IMR-90 (cell line): ENCODE results near the gene AQP4. TPM values are rescaled to one million over a fixed set of nuclear protein-coding genes. Genes with fewer than 3 reads are reported as not detected.

Experiments
- ATAC-seq: fragments of 200-7000 bp; cut with Tn5 transposase; 2 replicates; pipeline ENCODE4 v1.9.1; 2020; ENCODE audit warnings: low read depth, mild to moderate bottlenecking, moderate library complexity
- BruUV-seq: library from RNA; stranded (reverse); fragments of 400-500 nt; replicated peaks from 2 replicates; lab custom pipeline; 2021; lab: Mats Ljungman, UMichigan
- CTCF ChIA-PET: fragments of 300-600 bp; formaldehyde crosslinking; extraction: SDS; loops from one replicate; lab custom pipeline; 2021; ENCODE audit warnings: antibody characterized with exemption; lab: Yijun Ruan, JAX
- POLR2A ChIA-PET: fragments of 300-600 bp; sonication (Branson Sonifier 250); formaldehyde crosslinking; loops from one replicate; lab custom pipeline; 2022; ENCODE audit warnings: antibody characterized with exemption; ENCODE audit not compliant: unreplicated experiment; lab: Charles Lee
- DNase-seq: peaks from one replicate; pipeline ENCODE4 v3.0.0; 2013
- H2AFZ ChIP-seq: replicated peaks from 2 replicates; pipeline ENCODE3; 2013; ENCODE audit warnings: low read length, mild to moderate bottlenecking; ENCODE audit not compliant: poor library complexity
- H2AK5ac ChIP-seq: 2 replicates; pipeline ENCODE4 v1.6.1; 2013; ENCODE audit warnings: low read depth, low read length, inconsistent platforms
- H2AK9ac ChIP-seq: replicated peaks from 2 replicates; pipeline ENCODE3; 2013; ENCODE audit warnings: mild to moderate bottlenecking, low read depth, low read length, moderate library complexity; ENCODE audit not compliant: poor library complexity
- H2BK120ac ChIP-seq: 2 replicates; pipeline ENCODE4 v1.6.1; 2013; ENCODE audit warnings: low read depth, low read length, inconsistent platforms
- H2BK15ac ChIP-seq: 3 replicates; pipeline ENCODE4 v1.6.1; 2013; ENCODE audit warnings: low read depth, low read length, inconsistent platforms
- H2BK20ac ChIP-seq: 2 replicates; pipeline ENCODE4 v1.6.1; 2013; ENCODE audit warnings: low read depth, mild to moderate bottlenecking, inconsistent platforms, low read length, moderate library complexity
- H2BK5ac ChIP-seq: 2 replicates; pipeline ENCODE4 v1.6.1; 2013; ENCODE audit warnings: mild to moderate bottlenecking, low read depth, low read length, inconsistent platforms; ENCODE audit not compliant: poor library complexity, severe bottlenecking
- H3K14ac ChIP-seq: replicated peaks from 2 replicates; pipeline ENCODE4 v1.6.1; 2013; ENCODE audit warnings: low read depth, low read length, inconsistent platforms
- H3K18ac ChIP-seq: 2 replicates; pipeline ENCODE4 v1.6.1; 2013; ENCODE audit warnings: low read depth, low read length, control low read depth
- H3K23ac ChIP-seq: 2 replicates; pipeline ENCODE4 v1.6.1; 2013; ENCODE audit warnings: low read depth, low read length, inconsistent platforms
- H3K27ac ChIP-seq: 2 replicates; pipeline ENCODE4 v1.5.1; 2013; ENCODE audit warnings: mild to moderate bottlenecking, control low read depth, low read length; ENCODE audit not compliant: insufficient read depth
- H3K27me3 ChIP-seq: 2 replicates; pipeline ENCODE4 v1.6.1; 2013; ENCODE audit warnings: low read length; ENCODE audit not compliant: control insufficient read depth, insufficient read depth
- H3K36me3 ChIP-seq: 2 replicates; pipeline ENCODE4 v1.6.1; 2013; ENCODE audit warnings: low read length, mixed read lengths; ENCODE audit not compliant: control insufficient read depth, insufficient read depth
- H3K4ac ChIP-seq: 2 replicates; pipeline ENCODE4 v1.6.1; 2013; ENCODE audit warnings: low read depth, low read length, inconsistent platforms
- H3K4me1 ChIP-seq: 2 replicates; pipeline ENCODE4 v1.6.1; 2013; ENCODE audit warnings: low read length, mixed read lengths; ENCODE audit not compliant: control insufficient read depth, insufficient read depth
- H3K4me2 ChIP-seq: 2 replicates; pipeline ENCODE4 v1.6.1; 2013; ENCODE audit warnings: low read depth, mild to moderate bottlenecking, control low read depth, low read length, moderate library complexity
- H3K4me3 ChIP-seq: 2 replicates; pipeline ENCODE4 v1.5.1; 2013; ENCODE audit warnings: low read depth, mild to moderate bottlenecking, control low read depth, low read length, moderate library complexity; ENCODE audit not compliant: insufficient read depth
- H3K56ac ChIP-seq: 2 replicates; pipeline ENCODE4 v1.6.1; 2013; ENCODE audit warnings: low read length, inconsistent platforms; ENCODE audit not compliant: insufficient read depth; ENCODE audit errors: extremely low read depth
- H3K79me1 ChIP-seq, 2 experiments: 2 replicates each; pipeline ENCODE4 v1.6.1; 2013; ENCODE audit warnings: low read length in 2 of 2, inconsistent platforms in 1 of 2, low read depth in 1 of 2
- H3K9ac ChIP-seq: 2 replicates; pipeline ENCODE4 v1.6.1; 2013; ENCODE audit warnings: low read depth, low read length, control low read depth
- H3K9me1 ChIP-seq: 2 replicates; pipeline ENCODE4 v1.6.1; 2013; ENCODE audit warnings: low read length, inconsistent platforms; ENCODE audit not compliant: insufficient read depth
- H3K9me3 ChIP-seq: 2 replicates; pipeline ENCODE4 v1.6.1; 2013; ENCODE audit warnings: low read length; ENCODE audit not compliant: control insufficient read depth, insufficient read depth
- H4K20me1 ChIP-seq: 2 replicates; pipeline ENCODE4 v1.6.1; 2013; ENCODE audit warnings: low read length, inconsistent platforms; ENCODE audit not compliant: insufficient read depth
- H4K5ac ChIP-seq: 2 replicates; pipeline ENCODE4 v1.6.1; 2013; ENCODE audit warnings: mild to moderate bottlenecking, low read depth, low read length, control low read depth
- H4K8ac ChIP-seq, 2 experiments: 2 replicates each; pipeline ENCODE4 v1.6.1; 2013; ENCODE audit warnings: low read depth in 2 of 2, low read length in 2 of 2, control low read depth in 1 of 2, inconsistent platforms in 1 of 2
- H4K91ac ChIP-seq: 2 replicates; pipeline ENCODE4 v1.6.1; 2013; ENCODE audit warnings: low read depth, low read length, inconsistent platforms; ENCODE audit not compliant: insufficient read depth
- BHLHE40 ChIP-seq: fragments of 150-350 bp; IDR thresholded peaks from 2 replicates; pipeline ENCODE4 v1.6.1; 2016; ENCODE audit warnings: mild to moderate bottlenecking, low read depth, low read length
- CEBPB ChIP-seq: IDR thresholded peaks from 2 replicates; pipeline ENCODE4 v1.6.1; 2012; ENCODE audit warnings: low read depth, low read length, improper control_type of control experiment
- CHD1 ChIP-seq: IDR thresholded peaks from 2 replicates; pipeline ENCODE4 v1.6.1; 2012; ENCODE audit warnings: low read depth, low read length, improper control_type of control experiment
- CTCF ChIP-seq: conservative IDR thresholded peaks from 2 replicates; pipeline ENCODE4 v1.5.1; 2012; ENCODE audit warnings: mild to moderate bottlenecking, low read depth, low read length, improper control_type of control experiment
- FOS ChIP-seq: fragments of 150-350 bp; IDR thresholded peaks from 2 replicates; pipeline ENCODE4 v1.6.1; 2016; ENCODE audit warnings: low read depth, low read length
- MAFK ChIP-seq: IDR thresholded peaks from 2 replicates; pipeline ENCODE4 v1.6.1; 2012; ENCODE audit warnings: low read depth, low read length, improper control_type of control experiment
- MAZ ChIP-seq: IDR thresholded peaks from 2 replicates; pipeline ENCODE4 v1.6.1; 2012; ENCODE audit warnings: low read depth, mild to moderate bottlenecking, low read length, improper control_type of control experiment, moderate library complexity, borderline replicate concordance
- MXI1 ChIP-seq: IDR thresholded peaks from 2 replicates; pipeline ENCODE4 v1.6.1; 2012; ENCODE audit warnings: low read depth, mild to moderate bottlenecking, low read length, moderate library complexity, borderline replicate concordance
- NFE2L2 ChIP-seq: fragments of 150-350 bp; IDR thresholded peaks from 2 replicates; pipeline ENCODE4 v1.6.1; 2016; ENCODE audit warnings: low read depth, mild to moderate bottlenecking, low read length
- POLR2A ChIP-seq: IDR thresholded peaks from 2 replicates; pipeline ENCODE4 v1.6.1; 2012; ENCODE audit warnings: mild to moderate bottlenecking, low read depth, low read length
- RAD21 ChIP-seq: IDR thresholded peaks from 2 replicates; pipeline ENCODE4 v1.6.1; 2012; ENCODE audit warnings: low read length, improper control_type of control experiment
- RCOR1 ChIP-seq: IDR thresholded peaks from 2 replicates; pipeline ENCODE4 v1.6.1; 2012; ENCODE audit warnings: mild to moderate bottlenecking, low read length, improper control_type of control experiment; ENCODE audit not compliant: insufficient replicate concordance
- RFX5 ChIP-seq: IDR thresholded peaks from 2 replicates; pipeline ENCODE4 v1.8.0; 2012; ENCODE audit warnings: low read depth, mild to moderate bottlenecking, low read length, moderate library complexity
- SMC3 ChIP-seq: fragments of 150-350 bp; IDR thresholded peaks from 2 replicates; pipeline ENCODE4 v1.6.1; 2016; ENCODE audit warnings: low read depth, mild to moderate bottlenecking, antibody characterized with exemption, low read length, moderate library complexity
- WGBS, 2 experiments: methylation state at CpG; one replicate each; pipeline versions ENCODE4 v1.1.5 to v1.1.7; 2013; ENCODE audit warnings: missing lambda C conversion rate in 2 of 2; ENCODE audit not compliant: insufficient read length in 1 of 2; ENCODE audit errors: extremely low coverage in 2 of 2; 5-methylcytosine and 5-hydroxymethylcytosine counted together
- dilution Hi-C: fragments of 300-500 bp; cut with HindIII; formaldehyde crosslinking; loops from one replicate; pipeline ENCODE4 v1.14.3; 2018; ENCODE audit warnings: low sequenced_read_pairs; ENCODE audit not compliant: unreplicated experiment
- in situ Hi-C: fragments of 300-500 bp; cut with MboI; formaldehyde crosslinking; loops from 3 replicates; pipeline ENCODE4 v1.14.3; 2019; ENCODE audit warnings: low sequenced_read_pairs, inconsistent platforms, mixed read lengths
- intact Hi-C: fragments of 100-400 bp; cut with micrococcal nuclease; formaldehyde crosslinking; loops from 2 replicates; pipeline ENCODE4 v1.10.0; 2022
- polyA plus RNA-seq, 3 experiments: library from polyadenylated mRNA; depleted of rRNA; stranded (reverse); fragments of >200 nt; gene quantifications; 2 replicates each; pipeline ENCODE4 v1.2.3, GENCODE V29; 2012; ENCODE audit warnings: low replicate concordance in 1 of 3
- total RNA-seq: library from RNA; depleted of rRNA; stranded (reverse); fragments of >200 nt; gene quantifications from 2 replicates; pipeline ENCODE4 v1.2.3, GENCODE V29; 2012
- TF ChIP-seq, protein P1 (sequence below): fragments of 150-350 bp; IDR thresholded peaks from 2 replicates; pipeline ENCODE4 v1.6.1; 2017; ENCODE audit warnings: mild to moderate bottlenecking, antibody characterized with exemption, low read length, low read depth
- TF ChIP-seq, protein P2 (sequence below): fragments of 150-350 bp; IDR thresholded peaks from 2 replicates; pipeline ENCODE4 v1.6.1; 2016; ENCODE audit warnings: low read depth, mild to moderate bottlenecking, low read length, moderate library complexity, borderline replicate concordance

AQP4 gene
- total and polyA plus RNA-seq, 2 of the 4 experiments (the other 2 are of a cell fraction) = not detected

GRCh38 chr18:26827581-26827980, 37.9 kb downstream of the AQP4 start:
- no peaks in the 10 kb centered on the region for H3K79me1 ChIP-seq
- no peak for ATAC-seq
- H4K20me1 ChIP-seq = no peaks in the 10 kb centered on the region
- H2BK5ac ChIP-seq = no peak overlapping the region
- no peak overlapping the region for H4K8ac ChIP-seq
- no peak overlapping the region for H2AK9ac ChIP-seq
- H2AK5ac ChIP-seq = no peak overlapping the region
- H3K4ac ChIP-seq = no peak overlapping the region
- H3K4me3 ChIP-seq = no peak overlapping the region
- H2BK20ac ChIP-seq = no peak overlapping the region
- DNase-seq = no peak
- no peak overlapping the region for H4K5ac ChIP-seq
- no peak overlapping the region for H3K18ac ChIP-seq
- no peak overlapping the region for H2BK15ac ChIP-seq
- in situ Hi-C loops (no loop called here), intact Hi-C loops (no loop called here), dilution Hi-C loops (no loop called here)
- H3K14ac ChIP-seq = no peak overlapping the region
- H2AFZ ChIP-seq = no peak overlapping the region
- no peak for TF ChIP-seq BHLHE40
- TF ChIP-seq POLR2A = no peak
- no peak for TF ChIP-seq CHD1
- TF ChIP-seq, protein P1, sequence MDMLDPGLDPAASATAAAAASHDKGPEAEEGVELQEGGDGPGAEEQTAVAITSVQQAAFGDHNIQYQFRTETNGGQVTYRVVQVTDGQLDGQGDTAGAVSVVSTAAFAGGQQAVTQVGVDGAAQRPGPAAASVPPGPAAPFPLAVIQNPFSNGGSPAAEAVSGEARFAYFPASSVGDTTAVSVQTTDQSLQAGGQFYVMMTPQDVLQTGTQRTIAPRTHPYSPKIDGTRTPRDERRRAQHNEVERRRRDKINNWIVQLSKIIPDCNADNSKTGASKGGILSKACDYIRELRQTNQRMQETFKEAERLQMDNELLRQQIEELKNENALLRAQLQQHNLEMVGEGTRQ = no peak
- TF ChIP-seq, protein P2, sequence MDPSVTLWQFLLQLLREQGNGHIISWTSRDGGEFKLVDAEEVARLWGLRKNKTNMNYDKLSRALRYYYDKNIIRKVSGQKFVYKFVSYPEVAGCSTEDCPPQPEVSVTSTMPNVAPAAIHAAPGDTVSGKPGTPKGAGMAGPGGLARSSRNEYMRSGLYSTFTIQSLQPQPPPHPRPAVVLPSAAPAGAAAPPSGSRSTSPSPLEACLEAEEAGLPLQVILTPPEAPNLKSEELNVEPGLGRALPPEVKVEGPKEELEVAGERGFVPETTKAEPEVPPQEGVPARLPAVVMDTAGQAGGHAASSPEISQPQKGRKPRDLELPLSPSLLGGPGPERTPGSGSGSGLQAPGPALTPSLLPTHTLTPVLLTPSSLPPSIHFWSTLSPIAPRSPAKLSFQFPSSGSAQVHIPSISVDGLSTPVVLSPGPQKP = no peak
- no peak for TF ChIP-seq MXI1
- no peak for TF ChIP-seq FOS
- TF ChIP-seq CTCF = no peak
- no peak for TF ChIP-seq RFX5
- TF ChIP-seq MAZ = no peak
- TF ChIP-seq RCOR1 = no peak
- TF ChIP-seq CEBPB = no peak
- no peak for TF ChIP-seq SMC3
- no peak for TF ChIP-seq MAFK
- TF ChIP-seq RAD21 = no peak
- no peak for TF ChIP-seq NFE2L2
- no peaks in the 10 kb centered on the region for H3K36me3 ChIP-seq
- no peak overlapping the region for H2BK120ac ChIP-seq
- no peak overlapping the region for H3K9ac ChIP-seq
- H3K27me3 ChIP-seq = no peaks in the 10 kb centered on the region
- no peak overlapping the region for H3K27ac ChIP-seq
- no peaks in the 10 kb centered on the region for H3K4me1 ChIP-seq
- no CpG with 5 or more reads among the region's 3 CpGs for WGBS, 2 experiments
- ChIA-PET CTCF (no interaction called here), POLR2A (no interaction called here)
- no peaks in the 10 kb centered on the region for H3K9me1 ChIP-seq
- no peak overlapping the region for H3K23ac ChIP-seq
- H3K56ac ChIP-seq = no peak overlapping the region
- H4K91ac ChIP-seq = no peak overlapping the region
- BruUV-seq = no TSS peak
- H3K4me2 ChIP-seq = no peak overlapping the region
- H3K9me3 ChIP-seq = peaks cover 8% of the 10 kb centered on the region
